HepG2 (cell line): ENCODE measurements around the gene MT1F. TPM values are rescaled to one million over a fixed set of nuclear protein-coding genes. Genes with fewer than 3 reads are reported as not detected.

Source experiments
- CREM ChIP-seq, 2 experiments: sonication (generic) in 1 of 2; formaldehyde crosslinking in 1 of 2; IDR thresholded peaks; 2 replicates each; pipeline versions ENCODE4 v1.4.0 to v1.6.1; 2016 to 2020; ENCODE audit warnings: antibody characterized with exemption in 1 of 2, mild to moderate bottlenecking in 1 of 2, missing genetic modification reagents in 1 of 2
- CSRNP1 ChIP-seq: sonication (generic); formaldehyde crosslinking; IDR thresholded peaks from 2 replicates; pipeline ENCODE4 v1.8.1; 2023; ENCODE audit warnings: mild to moderate bottlenecking, missing genetic modification reagents
- FOXA1 ChIP-seq, 2 experiments: fragments of 450-650 bp in 1 of 2; sonication (generic) in 1 of 2; formaldehyde crosslinking in 1 of 2; IDR thresholded peaks; 2 replicates each; pipeline versions ENCODE4 v1.4.0 to v1.6.1; 2016 to 2020; ENCODE audit warnings: missing genetic modification reagents in 1 of 2
- FOXO1 ChIP-seq: sonication (generic); formaldehyde crosslinking; IDR thresholded peaks from 2 replicates; pipeline ENCODE4 v1.4.0; 2020; ENCODE audit warnings: missing genetic modification reagents
- HIC2 ChIP-seq: sonication (generic); formaldehyde crosslinking; IDR thresholded peaks from 2 replicates; pipeline ENCODE4 v1.9.0; 2022; ENCODE audit warnings: low read depth, missing genetic modification reagents
- MAFG ChIP-seq: sonication (generic); formaldehyde crosslinking; IDR thresholded peaks from 2 replicates; pipeline ENCODE4 v1.5.1; 2020; ENCODE audit warnings: mild to moderate bottlenecking, missing genetic modification reagents
- NRL ChIP-seq: sonication (generic); formaldehyde crosslinking; IDR thresholded peaks from 2 replicates; pipeline ENCODE4 v1.5.0; 2020; ENCODE audit warnings: missing genetic modification reagents, mild to moderate bottlenecking, moderate library complexity, borderline replicate concordance
- PHB2 ChIP-seq: fragments of 450-650 bp; IDR thresholded peaks from 2 replicates; pipeline ENCODE4 v1.6.1; 2018; ENCODE audit not compliant: partially characterized antibody
- PRPF4 ChIP-seq: fragments of 200-400 bp; formaldehyde crosslinking; IDR thresholded peaks from 2 replicates; pipeline ENCODE4 v1.6.1; 2016; ENCODE audit warnings: low read length, low read depth; ENCODE audit not compliant: poor library complexity, severe bottlenecking
- SP1 ChIP-seq, 2 experiments: fragments of 450-650 bp in 1 of 2; sonication (generic) in 1 of 2; formaldehyde crosslinking in 1 of 2; IDR thresholded peaks; 2 replicates each; pipeline versions ENCODE4 v1.4.0 to v1.6.1; 2016 to 2020; ENCODE audit warnings: missing genetic modification reagents in 1 of 2
- ZBTB25 ChIP-seq: IDR thresholded peaks from 2 replicates; pipeline ENCODE4 v1.6.1; 2018; ENCODE audit warnings: missing genetic modification reagents
- ZBTB26 ChIP-seq: IDR thresholded peaks from 2 replicates; pipeline ENCODE4 v1.6.1; 2016; ENCODE audit warnings: missing compliant biosample characterization, missing genetic modification reagents, borderline replicate concordance
- ZFP90 ChIP-seq: sonication (generic); formaldehyde crosslinking; IDR thresholded peaks from 2 replicates; pipeline ENCODE4 v1.8.0; 2022; ENCODE audit warnings: missing genetic modification reagents, mild to moderate bottlenecking, inconsistent platforms, borderline replicate concordance
- polyA plus RNA-seq, 8 experiments: library from polyadenylated mRNA; depleted of rRNA in 3 of 8; stranded (reverse) in 7 of 8; unstranded in 1 of 8; fragments of >200 nt; fragmentation: Illumina TruSeq in 4 of 8; extraction: Trizol in 4 of 8; gene quantifications; 2 replicates each; pipeline versions ENCODE4 v1.2.1 to v1.2.3, GENCODE V29; 2011 to 2016; ENCODE audit warnings: low read depth in 4 of 8, missing spikeins in 1 of 8, mixed read lengths in 1 of 8; ENCODE audit not compliant: insufficient read depth in 1 of 8
- total RNA-seq, 5 experiments: library from RNA; depleted of rRNA; stranded (reverse); fragments of >200 nt; fragmentation: Illumina TruSeq; extraction: Trizol; gene quantifications; 2 replicates each; pipeline ENCODE4 v1.2.3, GENCODE V29; 2016; ENCODE audit warnings: low read depth in 1 of 5

MT1F gene
- total and polyA plus RNA-seq, 2 of the 13 experiments (the other 11 are each of a cell fraction or from before 2014, with no cell fraction given), result 1.9 to 169 TPM

GRCh38 chr16:56657555-56658326 is at the start of gene MT1F (continued):
- TF ChIP-seq ZBTB25 (no peak), CREM (IDR thresholded peaks at IDR 0.05) (no peak), CREM (CRISPR knock-in tag; IDR thresholded peaks at IDR 0.05) (no peak), FOXA1 (IDR thresholded peaks at IDR 0.05) (no peak), FOXA1 (CRISPR knock-in tag; IDR thresholded peaks at IDR 0.05) (peak; percentile 18; the same call in 1 of the 2 replicates), CSRNP1 (0 out of 2 replicates have a peak, but pooled peaks have one; percentile 36), HIC2 (CRISPR knock-in tag) (no peak), ZFP90 (CRISPR knock-in tag) (peak; percentile 75; the same call in 1 of the 2 replicates), SP1 (IDR thresholded peaks at IDR 0.05) (no peak), SP1 (CRISPR knock-in tag; IDR thresholded peaks at IDR 0.05) (peak; percentile 13; the same call in 1 of the 2 replicates), PRPF4 (no peak), FOXO1 (no peak), PHB2 (no peak), MAFG (CRISPR knock-in tag) (no peak), ZBTB26 (CRISPR knock-in tag) (0 out of 2 replicates have a peak, but pooled peaks have one; percentile 24), NRL (no peak)
